H1 (cell line): Measurements from ENCODE around the gene RADIL. TPM values are rescaled to one million over a fixed set of nuclear protein-coding genes. Genes with fewer than 3 reads are reported as not detected.

Source experiments
- CTCF ChIA-PET: fragments of 300-600 bp; sonication (Branson Sonifier 250); formaldehyde crosslinking; loops from one replicate; lab custom pipeline; 2021; ENCODE audit not compliant: partially characterized antibody; lab: Charles Lee
- POLR2A ChIA-PET: fragments of 300-600 bp; sonication (Branson Sonifier 250); formaldehyde crosslinking; loops from one replicate; lab custom pipeline; 2021; ENCODE audit warnings: inconsistent platforms; ENCODE audit not compliant: partially characterized antibody; lab: Charles Lee
- DNase-seq, 2 experiments: peaks; one replicate each; pipeline versions ENCODE4 v3.0.0 to v3.0.0-alpha.2; 2010 to 2022; ENCODE audit warnings: low spot score in 2 of 2, low read depth in 1 of 2, mixed read lengths in 1 of 2
- FAIRE-seq: peaks from 2 replicates; lab custom pipeline; 2011; peaks lifted over from hg19 to GRCh38; lab: Jason Lieb, UNC
- H2AFZ ChIP-seq: 2 replicates; pipeline ENCODE4 v1.8.1; 2012; ENCODE audit warnings: low read length, inconsistent platforms
- H2AK5ac ChIP-seq: 2 replicates; pipeline ENCODE4 v1.6.1; 2013; ENCODE audit warnings: low read depth, low read length
- H2BK120ac ChIP-seq: replicated peaks from 2 replicates; pipeline ENCODE3; 2013; ENCODE audit warnings: low read depth, low read length, inconsistent platforms
- H2BK12ac ChIP-seq: 2 replicates; pipeline ENCODE4 v1.6.1; 2013; ENCODE audit warnings: low read depth, low read length
- H2BK15ac ChIP-seq: 2 replicates; pipeline ENCODE4 v1.6.1; 2013; ENCODE audit warnings: low read length
- H2BK20ac ChIP-seq: 2 replicates; pipeline ENCODE4 v1.6.1; 2013; ENCODE audit warnings: low read length
- H2BK5ac ChIP-seq: 2 replicates; pipeline ENCODE4 v1.6.1; 2013; ENCODE audit warnings: low read depth, low read length
- H3K14ac ChIP-seq: 2 replicates; pipeline ENCODE4 v1.6.1; 2013; ENCODE audit warnings: inconsistent platforms; ENCODE audit not compliant: insufficient read length
- H3K18ac ChIP-seq: 2 replicates; pipeline ENCODE4 v1.6.1; 2013; ENCODE audit warnings: low read length; ENCODE audit errors: extremely low read depth
- H3K23ac ChIP-seq: 2 replicates; pipeline ENCODE4 v1.6.1; 2013; ENCODE audit warnings: inconsistent platforms; ENCODE audit not compliant: insufficient read length
- H3K23me2 ChIP-seq: 2 replicates; pipeline ENCODE4 v1.6.1; 2013; ENCODE audit warnings: low read depth, low read length
- H3K27ac ChIP-seq: 2 replicates; pipeline ENCODE4 v1.6.1; 2011; ENCODE audit warnings: low read depth, low read length, inconsistent platforms
- H3K27me3 ChIP-seq, 4 experiments: replicated peaks in 1 of 4; 1 replicate in 1 of 4; 2 replicates in 3 of 4; pipeline versions ENCODE4 v1.6.1 to v1.8.1; 2011 to 2013; ENCODE audit warnings: low read length in 3 of 4, mild to moderate bottlenecking in 3 of 4, inconsistent platforms in 2 of 4, mixed read lengths in 2 of 4, moderate library complexity in 1 of 4; ENCODE audit not compliant: control insufficient read depth in 3 of 4, insufficient read depth in 3 of 4; ENCODE audit errors: extremely low read depth in 1 of 4
- H3K36me3 ChIP-seq, 4 experiments: 2 replicates each; pipeline versions ENCODE4 v1.6.1 to v1.8.1; 2011 to 2013; ENCODE audit warnings: mild to moderate bottlenecking in 4 of 4, low read length in 3 of 4, moderate library complexity in 2 of 4, control low read depth in 1 of 4, inconsistent platforms in 1 of 4; ENCODE audit not compliant: insufficient read depth in 4 of 4, control insufficient read depth in 2 of 4
- H3K4ac ChIP-seq: replicated peaks from 2 replicates; pipeline ENCODE3; 2013; ENCODE audit warnings: low read length, low read depth, mixed read lengths, inconsistent platforms; ENCODE audit not compliant: insufficient read length
- H3K4me1 ChIP-seq, 4 experiments: replicated peaks in 1 of 4; 1 replicate in 1 of 4; 2 replicates in 3 of 4; pipeline versions ENCODE4 v1.6.1 to v1.8.1; 2011 to 2013; ENCODE audit warnings: low read length in 3 of 4, inconsistent platforms in 2 of 4, mixed read lengths in 1 of 4; ENCODE audit not compliant: insufficient read depth in 4 of 4, control insufficient read depth in 3 of 4
- H3K4me2 ChIP-seq, 2 experiments: 2 replicates each; pipeline versions ENCODE4 v1.6.1 to v1.8.1; 2011 to 2013; ENCODE audit warnings: low read depth in 2 of 2, low read length in 2 of 2, control low read depth in 1 of 2, inconsistent platforms in 1 of 2, mild to moderate bottlenecking in 1 of 2; ENCODE audit not compliant: insufficient read depth in 1 of 2
- H3K4me3 ChIP-seq, 4 experiments: fragments of 200-600, 300-600 bp in 1 of 4; sonication (generic), shearing (Covaris generic), sonication (Bioruptor Twin) in 1 of 4; 2 replicates each; pipeline versions ENCODE4 v1.5.1 to v1.8.1; 2011 to 2016; ENCODE audit warnings: low read length in 4 of 4, low read depth in 3 of 4, control low read depth in 2 of 4, inconsistent platforms in 2 of 4, mild to moderate bottlenecking in 2 of 4, mixed read lengths in 1 of 4, moderate library complexity in 1 of 4; ENCODE audit not compliant: insufficient read depth in 2 of 4; ENCODE audit errors: extremely low read depth in 1 of 4
- H3K56ac ChIP-seq: replicated peaks from 2 replicates; pipeline ENCODE3; 2013; ENCODE audit warnings: low read depth, mild to moderate bottlenecking, mixed read lengths, low read length, inconsistent platforms; ENCODE audit not compliant: insufficient read length
- H3K79me1 ChIP-seq: 2 replicates; pipeline ENCODE4 v1.6.1; 2013; ENCODE audit warnings: low read depth, low read length, control low read depth
- H3K79me2 ChIP-seq, 2 experiments: 2 replicates each; pipeline versions ENCODE4 v1.6.1 to v1.8.1; 2012 to 2013; ENCODE audit warnings: low read length in 2 of 2, mild to moderate bottlenecking in 2 of 2, inconsistent platforms in 1 of 2; ENCODE audit not compliant: insufficient read depth in 2 of 2, control insufficient read depth in 1 of 2
- H3K9ac ChIP-seq, 4 experiments: replicated peaks in 1 of 4; 1 replicate in 1 of 4; 2 replicates in 3 of 4; pipeline versions ENCODE4 v1.6.1 to v1.8.1; 2011 to 2013; ENCODE audit warnings: low read depth in 3 of 4, low read length in 3 of 4, control low read depth in 2 of 4, mild to moderate bottlenecking in 2 of 4, moderate library complexity in 2 of 4, inconsistent platforms in 1 of 4; ENCODE audit errors: extremely low read depth in 1 of 4
- H3K9me3 ChIP-seq, 2 experiments: 2 replicates each; pipeline versions ENCODE4 v1.6.1 to v1.8.1; 2012 to 2013; ENCODE audit warnings: mild to moderate bottlenecking in 2 of 2, moderate library complexity in 2 of 2, control low read depth in 1 of 2, inconsistent platforms in 1 of 2, low read depth in 1 of 2, low read length in 1 of 2, mixed read lengths in 1 of 2; ENCODE audit not compliant: insufficient read depth in 2 of 2
- H4K20me1 ChIP-seq, 2 experiments: replicated peaks in 1 of 2; 2 replicates each; pipeline versions ENCODE3 to v1.8.1; 2011 to 2013; ENCODE audit warnings: inconsistent platforms in 2 of 2, low read length in 2 of 2, mild to moderate bottlenecking in 1 of 2; ENCODE audit not compliant: insufficient read depth in 2 of 2, control insufficient read depth in 1 of 2
- H4K5ac ChIP-seq: 2 replicates; pipeline ENCODE4 v1.6.1; 2013; ENCODE audit warnings: low read length, low read depth, mixed read lengths, inconsistent platforms; ENCODE audit not compliant: insufficient read length
- H4K8ac ChIP-seq: 2 replicates; pipeline ENCODE4 v1.8.0; 2013; ENCODE audit warnings: mild to moderate bottlenecking, moderate library complexity, low read length, inconsistent platforms; ENCODE audit not compliant: insufficient read depth; ENCODE audit errors: extremely low read depth
- H4K91ac ChIP-seq: replicated peaks from 2 replicates; pipeline ENCODE3; 2013; ENCODE audit warnings: low read length, mixed read lengths, inconsistent platforms; ENCODE audit not compliant: insufficient read length
- BRCA1 ChIP-seq: IDR thresholded peaks from 2 replicates; pipeline ENCODE4 v1.6.1; 2012; ENCODE audit warnings: low read depth, low read length, improper control_type of control experiment
- EP300 ChIP-seq, 2 experiments: IDR thresholded peaks; 1 replicate in 1 of 2; 2 replicates in 1 of 2; pipeline ENCODE4 v1.6.1; 2011 to 2012; ENCODE audit warnings: low read depth in 2 of 2, low read length in 2 of 2, mild to moderate bottlenecking in 2 of 2, borderline replicate concordance in 1 of 2, inconsistent platforms in 1 of 2, moderate library complexity in 1 of 2
- FOSL1 ChIP-seq: IDR thresholded peaks from 2 replicates; pipeline ENCODE4 v1.6.1; 2011; ENCODE audit warnings: mild to moderate bottlenecking, low read depth, low read length, moderate library complexity; ENCODE audit not compliant: insufficient read depth
- JUND ChIP-seq: IDR thresholded peaks from 2 replicates; pipeline ENCODE4 v1.6.1; 2011; ENCODE audit warnings: mild to moderate bottlenecking, improper control_type of control experiment, low read length
- KDM1A ChIP-seq: fragments of 200-600, 300-600 bp; sonication (generic); IDR thresholded peaks from 2 replicates; pipeline ENCODE4 v1.7.1; 2016; ENCODE audit warnings: mild to moderate bottlenecking, low read length, borderline replicate concordance
- POLR2A ChIP-seq, 2 experiments: IDR thresholded peaks; 1 replicate in 1 of 2; 2 replicates in 1 of 2; pipeline ENCODE4 v1.6.1; 2011; ENCODE audit warnings: low read depth in 2 of 2, low read length in 2 of 2, mild to moderate bottlenecking in 2 of 2; ENCODE audit errors: control extremely low read depth in 1 of 2
- POLR2AphosphoS5 ChIP-seq: IDR thresholded peaks from 2 replicates; pipeline ENCODE4 v1.6.1; 2011; ENCODE audit warnings: low read depth, low read length
- RBBP5 ChIP-seq: IDR thresholded peaks from 2 replicates; pipeline ENCODE4 v1.7.1; 2012; ENCODE audit warnings: low read depth, mild to moderate bottlenecking, inconsistent platforms, low read length, moderate library complexity, borderline replicate concordance
- RFX5 ChIP-seq: IDR thresholded peaks from 2 replicates; pipeline ENCODE4 v1.6.1; 2011; ENCODE audit warnings: low read depth, low read length, improper control_type of control experiment, borderline replicate concordance
- SIRT6 ChIP-seq: IDR thresholded peaks from one replicate; pipeline ENCODE4 v1.7.1; 2012; ENCODE audit warnings: low read length, inconsistent platforms
- SP1 ChIP-seq: IDR thresholded peaks from 2 replicates; pipeline ENCODE4 v1.6.1; 2011; ENCODE audit warnings: low read depth, low read length
- TAF1 ChIP-seq: IDR thresholded peaks from 2 replicates; pipeline ENCODE4 v1.6.1; 2011; ENCODE audit warnings: mild to moderate bottlenecking, low read depth, low read length
- WGBS, 2 experiments: shearing (Covaris generic) in 1 of 2; methylation state at CpG; one replicate each; pipeline versions ENCODE4 v1.1.6 to v1.1.7; 2013 to 2015; ENCODE audit warnings: low lambda C conversion rate in 2 of 2, mixed read lengths in 2 of 2, inconsistent platforms in 1 of 2, low coverage in 1 of 2, missing lambda C conversion rate in 1 of 2; ENCODE audit not compliant: insufficient replicate concordance in 2 of 2, insufficient coverage in 1 of 2, insufficient read length in 1 of 2; ENCODE audit errors: extremely low coverage in 1 of 2, missing lambda C conversion rate in 1 of 2; 5-methylcytosine and 5-hydroxymethylcytosine counted together
- polyA plus RNA-seq, 7 experiments: library from polyadenylated mRNA; depleted of rRNA in 3 of 7; stranded (reverse) in 5 of 7; unstranded in 2 of 7; fragments of >200 nt in 5 of 7; fragments of 200-250 nt in 2 of 7; gene quantifications; 1 replicate in 5 of 7; 2 replicates in 1 of 7; 4 replicates in 1 of 7; pipeline versions ENCODE4 v1.2.1 to v1.2.3, GENCODE V29; 2011 to 2013; ENCODE audit warnings: missing spikeins in 2 of 7, mixed read lengths in 2 of 7
- total RNA-seq: library from RNA; stranded (reverse); fragmentation: NEBNext Ultra II Directional; extraction: Animal tissue kit (Norgen Biotek cat#: 25700); gene quantifications from 2 replicates; pipeline ENCODE4 v1.2.1, GENCODE V29; 2021

Gene RADIL
- total and polyA plus RNA-seq, 2 of the 8 experiments (the other 6 are each of a cell fraction or from before 2014, with no cell fraction given) = 5.0 to 5.4 TPM

DNA sequence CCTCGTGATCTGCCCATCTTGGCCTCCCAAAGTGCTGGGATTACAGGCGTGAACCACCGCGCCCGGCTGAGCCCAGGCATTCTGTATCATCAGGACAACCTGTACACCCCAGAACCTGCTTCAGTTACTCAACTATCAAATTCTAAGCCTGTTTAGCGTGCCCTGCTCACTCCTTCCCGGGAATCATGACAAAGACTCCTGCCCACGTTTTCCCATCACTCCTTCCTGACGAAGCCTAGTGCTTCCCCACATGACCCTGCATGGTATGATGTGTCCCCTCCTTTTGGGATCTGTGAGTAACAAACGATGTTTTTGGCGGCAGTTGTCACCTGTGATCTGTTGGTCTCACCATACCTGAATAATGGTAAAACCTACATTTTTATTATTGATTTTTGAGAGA lies 12.2 kb upstream of the RADIL start:
- Histone ChIP-seq H2AFZ (no peak overlapping the region), H3K9me3 (peaks cover 2 to 13% of the 10 kb centered on the region in 2 experiments; a peak in 2 of 4 replicates), H3K79me2 (no peaks in the 10 kb centered on the region), H3K4me3 (no peak overlapping the region), H4K20me1 (no peaks in the 10 kb centered on the region), H3K4me1 (no peaks in the 10 kb centered on the region; a peak in 1 of 7 replicates), H3K36me3 (no peaks in the 10 kb centered on the region), H3K23me2 (peaks cover 2% of the 10 kb centered on the region; the same call in 1 of the 2 replicates), H3K14ac (no peak overlapping the region), H3K4ac (no peak overlapping the region), H4K5ac (no peak overlapping the region), H3K18ac (no peak overlapping the region), H2BK5ac (no peak overlapping the region), H3K27me3 (no peaks in the 10 kb centered on the region), H2BK20ac (no peak overlapping the region), H3K9ac (no peak overlapping the region), H3K4me2 (no peak overlapping the region), H2AK5ac (no peak overlapping the region), H2BK15ac (no peak overlapping the region), H3K79me1 (no peaks in the 10 kb centered on the region), H2BK12ac (no peak overlapping the region), H3K23ac (no peak overlapping the region), H3K56ac (no peak overlapping the region), H3K27ac (no peak overlapping the region), H4K8ac (no peak overlapping the region), H2BK120ac (no peak overlapping the region), H4K91ac (no peak overlapping the region)
- FAIRE-seq = no peak
- POLR2A ChIA-PET = no interaction called here
- WGBS, 2 experiments = 84% methylated on average over 11 of the region's 11 CpGs; no CpG with 5 or more reads in 1 of the 2 experiments
- DNase-seq = no peak
- CTCF ChIA-PET = interaction anchor here (3.5 kb wide), 1 partner anchor 11 kb away, joined by 16 read pairs; the partner anchor contains the start of gene RADIL
- no peak for TF ChIP-seq FOSL1
- no peak for TF ChIP-seq TAF1
- TF ChIP-seq POLR2A (IDR thresholded peaks at IDR 0.05; ENCODE audit: control extremely low read depth in 1 of 2, low read depth in 2 of 2, low read length in 2 of 2) = no peak
- no peak for TF ChIP-seq RBBP5
- TF ChIP-seq SIRT6 = no peak
- TF ChIP-seq SP1 = no peak
- TF ChIP-seq POLR2AphosphoS5 = no peak
- TF ChIP-seq EP300 (IDR thresholded peaks at IDR 0.05; ENCODE audit: borderline replicate concordance in 1 of 2, low read depth in 2 of 2, low read length in 2 of 2) = no peak
- TF ChIP-seq JUND = no peak
- no peak for TF ChIP-seq KDM1A
- TF ChIP-seq RFX5 = no peak
- TF ChIP-seq BRCA1 = no peak
